NB4 (cell line): Measurements from ENCODE around the gene INTS1.

Experiments
- CTCF ChIP-seq: IDR thresholded peaks from one replicate; pipeline ENCODE4 v1.5.1; 2012; ENCODE audit warnings: low read depth, low read length
- MYC ChIP-seq: IDR thresholded peaks from 2 replicates; pipeline ENCODE4 v1.6.1; 2011; ENCODE audit warnings: low read depth, low read length
- POLR2A ChIP-seq: IDR thresholded peaks from 2 replicates; pipeline ENCODE4 v1.6.1; 2011; ENCODE audit warnings: mild to moderate bottlenecking; ENCODE audit not compliant: insufficient read length; ENCODE audit errors: extremely low read depth

- no peak for TF ChIP-seq CTCF
- TF ChIP-seq POLR2A, result no peak
- no peak for TF ChIP-seq MYC
Measured at GRCh38 chr7:1424041-1424440, 80.1 kb downstream of the INTS1 start.
